ENCODE data around the gene PAFAH2. TPM values are rescaled to one million over a fixed set of nuclear protein-coding genes. Genes with fewer than 3 reads are reported as not detected.

PAFAH2 gene
- total and polyA plus RNA-seq, 2 of the 13 experiments (the other 11 are each of a cell fraction or from before 2014, with no cell fraction given): 6.9 to 9.4 TPM

DNA sequence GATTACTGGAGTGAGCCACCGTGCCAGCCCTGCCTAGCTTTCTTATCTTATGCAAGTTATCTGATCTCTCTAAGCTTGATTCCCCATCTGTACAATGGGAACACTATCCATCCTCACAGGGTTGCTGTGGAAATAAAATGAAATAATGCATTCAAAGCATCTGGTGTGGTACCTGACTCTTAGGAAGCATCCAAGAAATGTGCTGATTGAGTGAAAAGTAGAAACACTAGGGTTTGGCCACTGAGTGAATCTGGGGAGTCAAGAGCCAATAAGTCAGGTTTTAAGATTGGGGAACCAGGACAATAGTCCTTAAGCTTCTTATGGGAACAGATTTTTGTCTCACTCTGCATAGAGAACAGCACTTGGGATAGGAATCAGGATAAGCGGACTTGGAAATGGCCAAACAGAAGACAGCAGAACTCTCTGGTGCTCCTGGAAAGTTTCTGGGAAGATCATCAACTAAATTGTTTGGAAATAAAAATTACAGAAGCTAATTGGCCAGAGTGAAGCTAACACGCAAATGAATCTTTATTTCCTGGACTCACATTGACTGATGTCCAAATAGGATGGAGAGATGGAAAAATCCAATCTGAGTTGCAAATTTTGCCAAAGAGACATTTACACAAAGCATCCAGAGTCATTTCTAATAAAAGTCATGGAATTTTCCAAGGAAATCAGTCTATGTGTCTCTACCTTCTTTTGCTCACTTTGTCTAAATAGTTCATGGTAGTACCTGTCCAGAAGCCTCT, 3.3 kb downstream of the PAFAH2 start:
- ATAC-seq: no peak
- peaks cover 21% of the 10 kb centered on the region for H3K4me1 ChIP-seq (ENCODE audit: insufficient read depth, low read length)
- BruUV-seq (replicated peaks): no TSS peak
- H3K36me3 ChIP-seq (replicated peaks in 1 of 2; ENCODE audit: control insufficient read depth in 1 of 2, insufficient read depth in 2 of 2, low read length in 2 of 2): peaks cover 3 to 6% of the 10 kb centered on the region in 2 experiments; a peak in 4 of 5 replicates
- H3K9ac ChIP-seq (ENCODE audit: insufficient read depth, low read depth, low read length): no peak overlapping the region
- H4K20me1 ChIP-seq (ENCODE audit: insufficient read depth, low read length): no peaks in the 10 kb centered on the region
- intact Hi-C loops (cut with micrococcal nuclease; ENCODE audit: unreplicated experiment) (loop anchor here (5.0 kb wide), 1 partner anchor 172 kb away; no protein-coding TSS in a partner anchor), in situ Hi-C loops (cut with HindIII; ENCODE audit: extremely low pct_ligation_motif_present, low pct_unique_long_range_greater_than_20kb) (loop anchor here (5.0 to 10.0 kb wide), 2 partner anchors 97 to 170 kb away; no protein-coding TSS in a partner anchor)
- H3K79me2 ChIP-seq (ENCODE audit: insufficient read depth, low read length): no peaks in the 10 kb centered on the region
- no peaks in the 10 kb centered on the region; a peak in 1 of 5 replicates for H3K27me3 ChIP-seq (ENCODE audit: control insufficient read depth in 1 of 2, insufficient read depth in 2 of 2, low read length in 2 of 2)
- no peak overlapping the region for H3K27ac ChIP-seq (ENCODE audit: extremely low read length, insufficient read depth, low read length)
- no peak for TF ChIP-seq ZNF446 (CRISPR knock-in tag; IDR thresholded peaks at IDR 0.05)
- TF ChIP-seq MAFK (conservative IDR thresholded peaks at IDR 0.05 in 1 of 2, IDR thresholded peaks at IDR 0.05 in 1 of 2; ENCODE audit: low read length in 2 of 2): peak; percentile 54 to 59
- no peak for TF ChIP-seq CENPT (CRISPR knock-in tag; IDR thresholded peaks at IDR 0.05; ENCODE audit: low read depth)
- TF ChIP-seq, protein P1, sequence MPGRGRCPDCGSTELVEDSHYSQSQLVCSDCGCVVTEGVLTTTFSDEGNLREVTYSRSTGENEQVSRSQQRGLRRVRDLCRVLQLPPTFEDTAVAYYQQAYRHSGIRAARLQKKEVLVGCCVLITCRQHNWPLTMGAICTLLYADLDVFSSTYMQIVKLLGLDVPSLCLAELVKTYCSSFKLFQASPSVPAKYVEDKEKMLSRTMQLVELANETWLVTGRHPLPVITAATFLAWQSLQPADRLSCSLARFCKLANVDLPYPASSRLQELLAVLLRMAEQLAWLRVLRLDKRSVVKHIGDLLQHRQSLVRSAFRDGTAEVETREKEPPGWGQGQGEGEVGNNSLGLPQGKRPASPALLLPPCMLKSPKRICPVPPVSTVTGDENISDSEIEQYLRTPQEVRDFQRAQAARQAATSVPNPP (CRISPR knock-in tag; IDR thresholded peaks at IDR 0.05): no peak
- no peak for TF ChIP-seq SMC3 (IDR thresholded peaks at IDR 0.05; ENCODE audit: low read length)
- peak; percentile 37; the same call in 1 of the 2 replicates for TF ChIP-seq MAFF (IDR thresholded peaks at IDR 0.05; ENCODE audit: low read depth, low read length)
- H2AFZ ChIP-seq (ENCODE audit: low read length): no peak overlapping the region
- no peak overlapping the region for H3K4me3 ChIP-seq (replicated peaks in 1 of 3; ENCODE audit: insufficient read depth in 1 of 3, low read depth in 2 of 3, low read length in 3 of 3)
- WGBS (ENCODE audit: low lambda C conversion rate): 91% methylated on average over 3 of the region's 3 CpGs
- CTCF ChIA-PET (ENCODE audit: low intra/inter-chr PET ratio, low total read pairs): no interaction called here
- no peak overlapping the region for H3K4me2 ChIP-seq (ENCODE audit: low read depth, low read length)
- no peak for FAIRE-seq
- POLR2A ChIA-PET: interaction anchor here (0.9 kb wide), 1 partner anchor 176 kb away, joined by 3 read pairs; no protein-coding TSS in a partner anchor
- H3K9me3 ChIP-seq (ENCODE audit: low read length): no peaks in the 10 kb centered on the region
- DNase-seq (ENCODE audit: low spot score): no peak
